GM23338 (cell line): ENCODE data around the gene CYP2J2. TPM values are rescaled to one million over a fixed set of nuclear protein-coding genes. Genes with fewer than 3 reads are reported as not detected.

Source experiments
- ATAC-seq: fragments of 200-7000 bp; cut with Tn5 transposase; 3 replicates; pipeline ENCODE4 v1.9.1; 2020
- DNase-seq: peaks from one replicate; pipeline ENCODE4 v3.0.0-alpha.2; 2015; ENCODE audit warnings: low spot score
- H2AFZ ChIP-seq: fragments of 200-600 bp; sonication (generic); 2 replicates; pipeline ENCODE4 v1.8.0; 2016; ENCODE audit warnings: antibody characterized with exemption, mild to moderate bottlenecking, moderate library complexity
- H3F3A ChIP-seq: fragments of 200-600 bp; sonication (generic); replicated peaks from 2 replicates; pipeline ENCODE4 v1.8.0; 2017; ENCODE audit warnings: antibody characterized with exemption, mixed run types, low read depth
- H3K27ac ChIP-seq: fragments of 200-600 bp; sonication (generic); 2 replicates; pipeline ENCODE4 v1.6.1; 2016; ENCODE audit warnings: low read depth
- H3K27me3 ChIP-seq: fragments of 200-600 bp; sonication (generic); 2 replicates; pipeline ENCODE4 v1.8.0; 2016; ENCODE audit warnings: mild to moderate bottlenecking, mixed run types, moderate library complexity; ENCODE audit not compliant: insufficient read depth
- H3K36me3 ChIP-seq: fragments of 200-600 bp; sonication (generic); 2 replicates; pipeline ENCODE4 v1.8.0; 2016; ENCODE audit warnings: mild to moderate bottlenecking; ENCODE audit not compliant: insufficient read depth
- H3K4me1 ChIP-seq: fragments of 200-600 bp; sonication (generic); 2 replicates; pipeline ENCODE4 v1.8.0; 2016; ENCODE audit warnings: mild to moderate bottlenecking, moderate library complexity; ENCODE audit not compliant: insufficient read depth
- H3K4me2 ChIP-seq: fragments of 200-600 bp; sonication (generic); 2 replicates; pipeline ENCODE4 v1.7.1; 2017; ENCODE audit warnings: mixed run types
- H3K4me3 ChIP-seq: fragments of 200-600 bp; sonication (generic); 2 replicates; pipeline ENCODE4 v1.6.1; 2016; ENCODE audit warnings: mixed run types
- H3K79me2 ChIP-seq: fragments of 200-600 bp; sonication (generic); replicated peaks from 2 replicates; pipeline ENCODE4 v1.8.0; 2017; ENCODE audit warnings: mild to moderate bottlenecking; ENCODE audit not compliant: insufficient read depth
- H3K9me2 ChIP-seq: fragments of 200-600 bp; sonication (generic); 2 replicates; pipeline ENCODE4 v1.8.0; 2017; ENCODE audit not compliant: insufficient read depth
- H4K20me1 ChIP-seq: fragments of 200-600 bp; sonication (generic); replicated peaks from 2 replicates; pipeline ENCODE4 v1.8.0; 2017; ENCODE audit warnings: mild to moderate bottlenecking; ENCODE audit not compliant: insufficient read depth
- H3K27ac Mint-ChIP-seq: 2 replicates; pipeline ENCODE4 v1.8.0; 2020; ENCODE audit warnings: inconsistent platforms, mild to moderate bottlenecking, moderate library complexity, mixed read lengths
- H3K27me3 Mint-ChIP-seq: 3 replicates; pipeline ENCODE4 v1.8.0; 2022; ENCODE audit warnings: low read depth, mild to moderate bottlenecking, moderate library complexity, mixed read lengths, inconsistent platforms; ENCODE audit not compliant: insufficient read depth, poor library complexity
- H3K36me3 Mint-ChIP-seq: 3 replicates; pipeline ENCODE4 v1.8.0; 2021; ENCODE audit warnings: low read depth, mild to moderate bottlenecking, inconsistent platforms, moderate library complexity, mixed read lengths
- H3K4me1 Mint-ChIP-seq: 3 replicates; pipeline ENCODE4 v1.8.0; 2020; ENCODE audit warnings: mild to moderate bottlenecking, inconsistent platforms, mixed read lengths
- H3K4me3 Mint-ChIP-seq: 3 replicates; pipeline ENCODE4 v1.8.0; 2021; ENCODE audit warnings: moderate library complexity, mild to moderate bottlenecking, inconsistent platforms, mixed read lengths
- H3K9me3 Mint-ChIP-seq: 3 replicates; pipeline ENCODE4 v1.8.0; 2020; ENCODE audit warnings: moderate library complexity, mild to moderate bottlenecking, inconsistent platforms, mixed read lengths
- CREB1 ChIP-seq: fragments of 250-450 bp; sonication (Bioruptor Pico); IDR thresholded peaks from 2 replicates; pipeline ENCODE4 v1.5.0; 2020; ENCODE audit warnings: low read depth, mild to moderate bottlenecking, moderate library complexity
- ETS1 ChIP-seq: IDR thresholded peaks from 2 replicates; pipeline ENCODE4 v1.6.1; 2016; ENCODE audit warnings: antibody characterized with exemption
- EZH2 ChIP-seq: fragments of 200-600 bp; sonication (generic); IDR thresholded peaks from one replicate; pipeline ENCODE4 v1.8.0; 2017; ENCODE audit warnings: antibody characterized with exemption, mild to moderate bottlenecking, low read depth; ENCODE audit not compliant: unreplicated experiment
- EZH2phosphoT487 ChIP-seq: fragments of 200-600 bp; sonication (generic); IDR thresholded peaks from one replicate; pipeline ENCODE4 v1.8.1; 2018; ENCODE audit warnings: antibody characterized with exemption; ENCODE audit not compliant: unreplicated experiment
- JUNB ChIP-seq: IDR thresholded peaks from one replicate; pipeline ENCODE4 v1.6.1; 2016; ENCODE audit warnings: antibody characterized with exemption; ENCODE audit not compliant: unreplicated experiment
- NANOG ChIP-seq: IDR thresholded peaks from 2 replicates; pipeline ENCODE4 v1.6.1; 2016; ENCODE audit warnings: antibody characterized with exemption, borderline replicate concordance
- POLR2AphosphoS5 ChIP-seq: IDR thresholded peaks from 2 replicates; pipeline ENCODE4 v1.6.1; 2016; ENCODE audit warnings: antibody characterized with exemption, low read depth
- STAT1 ChIP-seq: IDR thresholded peaks from one replicate; pipeline ENCODE4 v1.6.1; 2016; ENCODE audit warnings: antibody characterized with exemption; ENCODE audit not compliant: unreplicated experiment
- ZNF114 ChIP-seq: fragments of 250-450 bp; sonication (Bioruptor Pico); IDR thresholded peaks from 2 replicates; pipeline ENCODE4 v1.5.0; 2020; ENCODE audit warnings: mild to moderate bottlenecking, moderate library complexity
- ZNF331 ChIP-seq: fragments of 250-450 bp; sonication (Bioruptor Pico); IDR thresholded peaks from 2 replicates; pipeline ENCODE4 v1.5.0; 2020; ENCODE audit warnings: low read depth, mild to moderate bottlenecking, moderate library complexity
- polyA plus RNA-seq: library from polyadenylated mRNA; unstranded; fragments of >200 nt; fragmentation: Nextera tagmentation; extraction: Ambion mirVana; gene quantifications from 2 replicates; pipeline ENCODE4 v1.2.1, GENCODE V29; 2016
- total RNA-seq: library from RNA; depleted of rRNA; stranded (reverse); fragments of >200 nt; shearing (Covaris generic); gene quantifications from 2 replicates; pipeline ENCODE4 v1.2.3, GENCODE V29; 2014
- TF ChIP-seq, protein P1 (sequence below): IDR thresholded peaks from one replicate; pipeline ENCODE4 v1.6.1; 2018; ENCODE audit warnings: antibody characterized with exemption; ENCODE audit not compliant: unreplicated experiment
- TF ChIP-seq, protein P2 (sequence below), 2 experiments: fragments of 200-600 bp in 1 of 2; sonication (generic) in 1 of 2; conservative IDR thresholded peaks; 2 replicates each; pipeline versions ENCODE4 v1.5.1 to v1.6.1; 2016 to 2017; ENCODE audit warnings: antibody characterized with exemption in 2 of 2, low read depth in 2 of 2, mild to moderate bottlenecking in 2 of 2, moderate library complexity in 1 of 2
- TF ChIP-seq, protein P3 (sequence below): fragments of 250-450 bp; sonication (Bioruptor Pico); IDR thresholded peaks from 2 replicates; pipeline ENCODE4 v1.5.0; 2020; ENCODE audit warnings: mild to moderate bottlenecking, moderate library complexity

The CYP2J2 gene
- total and polyA plus RNA-seq, 2 experiments from 2014 or later, result 1.4 to 1.5 TPM

GRCh38 chr1:59945790-59946189 is 19.2 kb upstream of the CYP2J2 start:
- H3F3A ChIP-seq, result no peaks in the 10 kb centered on the region
- no peaks in the 10 kb centered on the region for H3K4me1 ChIP-seq
- no peaks in the 10 kb centered on the region for H3K36me3 ChIP-seq
- H3K9me2 ChIP-seq, result no peaks in the 10 kb centered on the region
- no peak overlapping the region for H3K4me3 ChIP-seq
- H3K27me3 Mint-ChIP-seq, result peaks cover 1% of the 10 kb centered on the region
- no peak overlapping the region for H3K4me3 Mint-ChIP-seq
- no peak for DNase-seq
- H3K79me2 ChIP-seq, result no peaks in the 10 kb centered on the region
- H4K20me1 ChIP-seq, result no peaks in the 10 kb centered on the region
- no peaks in the 10 kb centered on the region for H3K36me3 Mint-ChIP-seq
- H3K4me1 Mint-ChIP-seq, result no peaks in the 10 kb centered on the region
- no peaks in the 10 kb centered on the region for H3K9me3 Mint-ChIP-seq
- H3K27ac Mint-ChIP-seq, result no peak overlapping the region
- TF ChIP-seq CREB1 (no peak), EZH2phosphoT487 (no peak), ETS1 (no peak), NANOG (no peak), STAT1 (no peak), ZNF114 (CRISPR knock-in tag) (no peak), ZNF331 (CRISPR knock-in tag) (no peak), POLR2AphosphoS5 (no peak), JUNB (no peak), EZH2 (no peak)
- TF ChIP-seq, protein P1, sequence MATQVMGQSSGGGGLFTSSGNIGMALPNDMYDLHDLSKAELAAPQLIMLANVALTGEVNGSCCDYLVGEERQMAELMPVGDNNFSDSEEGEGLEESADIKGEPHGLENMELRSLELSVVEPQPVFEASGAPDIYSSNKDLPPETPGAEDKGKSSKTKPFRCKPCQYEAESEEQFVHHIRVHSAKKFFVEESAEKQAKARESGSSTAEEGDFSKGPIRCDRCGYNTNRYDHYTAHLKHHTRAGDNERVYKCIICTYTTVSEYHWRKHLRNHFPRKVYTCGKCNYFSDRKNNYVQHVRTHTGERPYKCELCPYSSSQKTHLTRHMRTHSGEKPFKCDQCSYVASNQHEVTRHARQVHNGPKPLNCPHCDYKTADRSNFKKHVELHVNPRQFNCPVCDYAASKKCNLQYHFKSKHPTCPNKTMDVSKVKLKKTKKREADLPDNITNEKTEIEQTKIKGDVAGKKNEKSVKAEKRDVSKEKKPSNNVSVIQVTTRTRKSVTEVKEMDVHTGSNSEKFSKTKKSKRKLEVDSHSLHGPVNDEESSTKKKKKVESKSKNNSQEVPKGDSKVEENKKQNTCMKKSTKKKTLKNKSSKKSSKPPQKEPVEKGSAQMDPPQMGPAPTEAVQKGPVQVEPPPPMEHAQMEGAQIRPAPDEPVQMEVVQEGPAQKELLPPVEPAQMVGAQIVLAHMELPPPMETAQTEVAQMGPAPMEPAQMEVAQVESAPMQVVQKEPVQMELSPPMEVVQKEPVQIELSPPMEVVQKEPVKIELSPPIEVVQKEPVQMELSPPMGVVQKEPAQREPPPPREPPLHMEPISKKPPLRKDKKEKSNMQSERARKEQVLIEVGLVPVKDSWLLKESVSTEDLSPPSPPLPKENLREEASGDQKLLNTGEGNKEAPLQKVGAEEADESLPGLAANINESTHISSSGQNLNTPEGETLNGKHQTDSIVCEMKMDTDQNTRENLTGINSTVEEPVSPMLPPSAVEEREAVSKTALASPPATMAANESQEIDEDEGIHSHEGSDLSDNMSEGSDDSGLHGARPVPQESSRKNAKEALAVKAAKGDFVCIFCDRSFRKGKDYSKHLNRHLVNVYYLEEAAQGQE, result no peak
- TF ChIP-seq, protein P2, sequence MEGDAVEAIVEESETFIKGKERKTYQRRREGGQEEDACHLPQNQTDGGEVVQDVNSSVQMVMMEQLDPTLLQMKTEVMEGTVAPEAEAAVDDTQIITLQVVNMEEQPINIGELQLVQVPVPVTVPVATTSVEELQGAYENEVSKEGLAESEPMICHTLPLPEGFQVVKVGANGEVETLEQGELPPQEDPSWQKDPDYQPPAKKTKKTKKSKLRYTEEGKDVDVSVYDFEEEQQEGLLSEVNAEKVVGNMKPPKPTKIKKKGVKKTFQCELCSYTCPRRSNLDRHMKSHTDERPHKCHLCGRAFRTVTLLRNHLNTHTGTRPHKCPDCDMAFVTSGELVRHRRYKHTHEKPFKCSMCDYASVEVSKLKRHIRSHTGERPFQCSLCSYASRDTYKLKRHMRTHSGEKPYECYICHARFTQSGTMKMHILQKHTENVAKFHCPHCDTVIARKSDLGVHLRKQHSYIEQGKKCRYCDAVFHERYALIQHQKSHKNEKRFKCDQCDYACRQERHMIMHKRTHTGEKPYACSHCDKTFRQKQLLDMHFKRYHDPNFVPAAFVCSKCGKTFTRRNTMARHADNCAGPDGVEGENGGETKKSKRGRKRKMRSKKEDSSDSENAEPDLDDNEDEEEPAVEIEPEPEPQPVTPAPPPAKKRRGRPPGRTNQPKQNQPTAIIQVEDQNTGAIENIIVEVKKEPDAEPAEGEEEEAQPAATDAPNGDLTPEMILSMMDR (conservative IDR thresholded peaks at IDR 0.05; ENCODE audit: low read depth in 2 of 2), result no peak
- TF ChIP-seq, protein P3, sequence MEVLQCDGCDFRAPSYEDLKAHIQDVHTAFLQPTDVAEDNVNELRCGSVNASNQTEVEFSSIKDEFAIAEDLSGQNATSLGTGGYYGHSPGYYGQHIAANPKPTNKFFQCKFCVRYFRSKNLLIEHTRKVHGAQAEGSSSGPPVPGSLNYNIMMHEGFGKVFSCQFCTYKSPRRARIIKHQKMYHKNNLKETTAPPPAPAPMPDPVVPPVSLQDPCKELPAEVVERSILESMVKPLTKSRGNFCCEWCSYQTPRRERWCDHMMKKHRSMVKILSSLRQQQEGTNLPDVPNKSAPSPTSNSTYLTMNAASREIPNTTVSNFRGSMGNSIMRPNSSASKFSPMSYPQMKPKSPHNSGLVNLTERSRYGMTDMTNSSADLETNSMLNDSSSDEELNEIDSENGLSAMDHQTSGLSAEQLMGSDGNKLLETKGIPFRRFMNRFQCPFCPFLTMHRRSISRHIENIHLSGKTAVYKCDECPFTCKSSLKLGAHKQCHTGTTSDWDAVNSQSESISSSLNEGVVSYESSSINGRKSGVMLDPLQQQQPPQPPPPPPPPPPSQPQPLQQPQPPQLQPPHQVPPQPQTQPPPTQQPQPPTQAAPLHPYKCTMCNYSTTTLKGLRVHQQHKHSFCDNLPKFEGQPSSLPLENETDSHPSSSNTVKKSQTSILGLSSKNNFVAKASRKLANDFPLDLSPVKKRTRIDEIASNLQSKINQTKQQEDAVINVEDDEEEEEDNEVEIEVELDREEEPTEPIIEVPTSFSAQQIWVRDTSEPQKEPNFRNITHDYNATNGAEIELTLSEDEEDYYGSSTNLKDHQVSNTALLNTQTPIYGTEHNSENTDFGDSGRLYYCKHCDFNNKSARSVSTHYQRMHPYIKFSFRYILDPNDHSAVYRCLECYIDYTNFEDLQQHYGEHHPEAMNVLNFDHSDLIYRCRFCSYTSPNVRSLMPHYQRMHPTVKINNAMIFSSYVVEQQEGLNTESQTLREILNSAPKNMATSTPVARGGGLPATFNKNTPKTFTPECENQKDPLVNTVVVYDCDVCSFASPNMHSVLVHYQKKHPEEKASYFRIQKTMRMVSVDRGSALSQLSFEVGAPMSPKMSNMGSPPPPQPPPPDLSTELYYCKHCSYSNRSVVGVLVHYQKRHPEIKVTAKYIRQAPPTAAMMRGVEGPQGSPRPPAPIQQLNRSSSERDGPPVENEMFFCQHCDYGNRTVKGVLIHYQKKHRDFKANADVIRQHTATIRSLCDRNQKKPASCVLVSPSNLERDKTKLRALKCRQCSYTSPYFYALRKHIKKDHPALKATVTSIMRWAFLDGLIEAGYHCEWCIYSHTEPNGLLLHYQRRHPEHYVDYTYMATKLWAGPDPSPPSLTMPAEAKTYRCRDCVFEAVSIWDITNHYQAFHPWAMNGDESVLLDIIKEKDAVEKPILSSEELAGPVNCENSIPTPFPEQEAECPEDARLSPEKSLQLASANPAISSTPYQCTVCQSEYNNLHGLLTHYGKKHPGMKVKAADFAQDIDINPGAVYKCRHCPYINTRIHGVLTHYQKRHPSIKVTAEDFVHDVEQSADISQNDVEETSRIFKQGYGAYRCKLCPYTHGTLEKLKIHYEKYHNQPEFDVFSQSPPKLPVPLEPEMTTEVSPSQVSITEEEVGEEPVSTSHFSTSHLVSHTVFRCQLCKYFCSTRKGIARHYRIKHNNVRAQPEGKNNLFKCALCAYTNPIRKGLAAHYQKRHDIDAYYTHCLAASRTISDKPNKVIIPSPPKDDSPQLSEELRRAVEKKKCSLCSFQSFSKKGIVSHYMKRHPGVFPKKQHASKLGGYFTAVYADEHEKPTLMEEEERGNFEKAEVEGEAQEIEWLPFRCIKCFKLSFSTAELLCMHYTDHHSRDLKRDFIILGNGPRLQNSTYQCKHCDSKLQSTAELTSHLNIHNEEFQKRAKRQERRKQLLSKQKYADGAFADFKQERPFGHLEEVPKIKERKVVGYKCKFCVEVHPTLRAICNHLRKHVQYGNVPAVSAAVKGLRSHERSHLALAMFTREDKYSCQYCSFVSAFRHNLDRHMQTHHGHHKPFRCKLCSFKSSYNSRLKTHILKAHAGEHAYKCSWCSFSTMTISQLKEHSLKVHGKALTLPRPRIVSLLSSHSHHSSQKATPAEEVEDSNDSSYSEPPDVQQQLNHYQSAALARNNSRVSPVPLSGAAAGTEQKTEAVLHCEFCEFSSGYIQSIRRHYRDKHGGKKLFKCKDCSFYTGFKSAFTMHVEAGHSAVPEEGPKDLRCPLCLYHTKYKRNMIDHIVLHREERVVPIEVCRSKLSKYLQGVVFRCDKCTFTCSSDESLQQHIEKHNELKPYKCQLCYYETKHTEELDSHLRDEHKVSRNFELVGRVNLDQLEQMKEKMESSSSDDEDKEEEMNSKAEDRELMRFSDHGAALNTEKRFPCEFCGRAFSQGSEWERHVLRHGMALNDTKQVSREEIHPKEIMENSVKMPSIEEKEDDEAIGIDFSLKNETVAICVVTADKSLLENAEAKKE (CRISPR knock-in tag), result no peak
- no peaks in the 10 kb centered on the region for H3K27me3 ChIP-seq
- no peak overlapping the region for H3K27ac ChIP-seq
- ATAC-seq, result no peak
- H2AFZ ChIP-seq, result no peak overlapping the region
- H3K4me2 ChIP-seq, result no peak overlapping the region
